D721Med (cell line): ENCODE data around the gene APBB1IP.

Experiments used
- DNase-seq: peaks from one replicate; pipeline ENCODE4 v3.0.0; 2011; ENCODE audit warnings: low spot score; ENCODE audit not compliant: insufficient read length
- FAIRE-seq: peaks from 2 replicates; lab custom pipeline; 2011; peaks lifted over from hg19 to GRCh38; lab: Jason Lieb, UNC
- CTCF ChIP-seq: IDR thresholded peaks from 2 replicates; pipeline ENCODE4 v1.5.1; 2012; ENCODE audit warnings: mild to moderate bottlenecking, control low read depth; ENCODE audit not compliant: insufficient read depth; ENCODE audit errors: missing control alignments

Gene APBB1IP

GRCh38 chr10:26435852-26436251 lies 2.3 kb upstream of the APBB1IP start:
- no peak for FAIRE-seq
- no peak for TF ChIP-seq CTCF
- no peak for DNase-seq

- DNase-seq, result no peak
- no peak for FAIRE-seq
- TF ChIP-seq CTCF, result no peak
These were observed 1.3 kb upstream of the APBB1IP start for GRCh38 chr10:26436848-26437247.

GRCh38 chr10:26438534-26439341 lies 597 bp downstream of the APBB1IP start:
- TF ChIP-seq CTCF, result no peak
- DNase-seq (no peak), FAIRE-seq (no peak)

- TF ChIP-seq CTCF, result no peak
- DNase-seq, result no peak
- FAIRE-seq, result no peak
These were observed 1.4 kb downstream of the APBB1IP start for GRCh38 chr10:26439406-26440087.

GRCh38 chr10:26440088-26440470 lies 1.9 kb downstream of the APBB1IP start:
- TF ChIP-seq CTCF, result no peak
- no peak for FAIRE-seq
- no peak for DNase-seq

GRCh38 chr10:26441491-26442214 lies 3.5 kb downstream of the APBB1IP start:
- no peak for FAIRE-seq
- TF ChIP-seq CTCF, result no peak
- no peak for DNase-seq
